ENCODE data around the gene KRTCAP2. TPM values are rescaled to one million over a fixed set of nuclear protein-coding genes. Genes with fewer than 3 reads are reported as not detected.
"Not testable (repeated sequence)": the region's sequence is repeated elsewhere in the genome, so short reads cannot be mapped to it uniquely, and the experiment has no call there.

Gene KRTCAP2
- total RNA-seq (100 to 1,000 TPM; 242 to 255 TPM), polyA plus RNA-seq (ENCODE audit: insufficient read depth, low read depth, low replicate concordance) (397 TPM)
- long read RNA-seq, donor 1, transcript KRTCAP2-206 (4 exons, 785 nt), result major isoform, 120 of 233 reads
- long read RNA-seq, donor 1, transcript KRTCAP2-201 (5 exons, 552 nt), result minor isoform, 105 of 233 reads
- long read RNA-seq, donor 1, partial matches to known transcripts, result 7 of 233 reads
- long read RNA-seq, donor 1, other reads (novel, unspliced or antisense), result 0 of 233 reads
- long read RNA-seq, donor 2, transcript KRTCAP2-206 (4 exons, 785 nt), result major isoform, 58 of 112 reads
- long read RNA-seq, donor 2, transcript KRTCAP2-201 (5 exons, 552 nt), result minor isoform, 54 of 112 reads
- long read RNA-seq, donor 2, partial matches to known transcripts, result 0 of 112 reads
- long read RNA-seq, donor 2, other reads (novel, unspliced or antisense), result 0 of 112 reads

DNA sequence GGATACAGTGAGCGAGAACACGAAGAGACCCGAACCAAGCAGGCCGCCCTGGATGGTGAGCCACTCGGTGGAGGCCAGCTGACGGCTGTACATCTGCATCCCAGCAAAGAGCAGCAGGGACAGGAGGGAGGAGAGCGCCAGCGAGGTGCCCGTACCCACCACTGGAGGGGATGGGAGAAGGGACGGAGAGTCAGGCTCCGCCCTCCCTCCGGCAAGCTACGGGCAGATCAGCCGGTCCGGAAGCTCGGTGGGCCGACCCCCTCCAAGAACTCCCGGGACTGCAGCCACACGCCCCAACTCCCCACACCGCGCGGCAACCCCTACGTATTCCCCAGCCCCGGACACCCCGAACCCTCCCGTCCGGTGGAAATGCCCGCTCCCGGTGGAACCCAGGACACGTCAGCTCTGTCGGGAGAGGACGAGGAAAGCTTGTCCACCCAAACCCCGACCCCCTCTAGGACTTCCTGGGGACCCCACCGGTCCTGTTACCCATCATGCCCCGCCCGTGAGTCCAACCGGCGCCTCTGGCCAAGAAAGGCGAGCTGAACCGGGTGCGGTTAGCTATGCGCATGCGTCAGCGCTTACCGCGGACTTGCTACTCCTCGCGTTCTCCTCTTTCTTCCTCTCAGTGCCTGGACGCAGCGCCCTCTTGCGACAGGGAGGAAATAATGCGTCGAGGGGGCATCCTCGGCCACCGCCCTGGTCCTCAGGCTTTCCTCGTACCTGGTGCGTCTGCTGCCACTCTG is at the start of gene KRTCAP2:
TSS of gene KRTCAP2 (minus strand) at position 573 of the 746 bp plus-strand sequence. CDS start at position 493, 80 bp downstream.
- intact Hi-C loops (cut with DNase I; ENCODE audit: low total_unique reads), result no loop called here

DNA sequence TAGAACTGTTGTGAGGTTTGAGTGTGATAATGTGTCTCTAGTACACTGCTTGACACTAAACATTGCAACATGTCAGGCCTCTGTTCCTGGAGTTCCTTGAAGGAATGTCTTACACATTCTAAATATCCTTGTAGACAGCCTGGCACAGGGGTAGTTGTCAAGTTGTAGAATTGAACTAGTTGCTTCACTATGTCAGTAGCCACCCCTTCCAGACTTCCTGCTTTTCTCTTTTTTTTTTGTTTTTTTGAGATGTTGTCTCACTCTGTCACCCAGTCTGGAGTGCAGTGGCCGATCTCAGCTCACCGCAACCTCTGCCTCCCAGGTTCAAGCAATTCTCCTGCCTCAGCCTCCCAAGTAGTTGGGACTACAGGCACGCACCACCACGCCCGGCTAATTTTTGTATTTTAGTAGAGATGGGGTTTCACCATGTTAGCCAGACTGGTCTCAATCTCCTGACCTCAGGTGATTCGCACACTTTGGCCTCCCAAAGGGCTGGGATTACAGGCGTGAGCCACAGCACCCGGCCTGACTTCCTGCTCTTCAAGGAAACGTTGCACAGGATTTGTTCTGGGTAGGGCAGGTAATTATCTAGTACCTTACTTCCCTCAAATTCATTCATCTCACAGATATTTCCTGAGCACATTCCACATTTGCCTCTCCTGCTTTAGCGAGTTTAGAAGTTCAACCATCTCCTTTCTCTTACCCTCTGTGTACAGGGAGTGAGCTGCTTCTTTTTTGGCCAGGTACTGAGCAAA is 47.3 kb upstream of the KRTCAP2 start:
- H3K27me3 ChIP-seq; H3K4me1 ChIP-seq; H3K27ac ChIP-seq; H3K4me3 ChIP-seq; H3K9me3 ChIP-seq; intact Hi-C loops (cut with DNase I; ENCODE audit: low total_unique reads); H3K36me3 ChIP-seq (ENCODE audit: low read depth, missing control alignments); DNase-seq: not testable (repeated sequence)
- 88 to 91% methylated on average over 10 of the region's 10 CpGs for WGBS, 2 donors

More for the DNA sequence above, at the start of gene KRTCAP2:
- peaks cover 18% of the 10 kb centered on the region for H3K4me1 ChIP-seq
- H3K27ac ChIP-seq, result peak within 1 kb of the TSS; percentile 94 to 97
- peak within 1 kb of the TSS; percentile 92 to 98 for H3K4me3 ChIP-seq
- DNase-seq, result peak; percentile 95
- no peaks in the 10 kb centered on the region for H3K9me3 ChIP-seq
- 0% methylated on average over 40 to 52 of the region's 57 CpGs for WGBS, 2 donors
- TF ChIP-seq POLR2A (IDR thresholded peaks at IDR 0.05), result no peak
- TF ChIP-seq, protein P1, sequence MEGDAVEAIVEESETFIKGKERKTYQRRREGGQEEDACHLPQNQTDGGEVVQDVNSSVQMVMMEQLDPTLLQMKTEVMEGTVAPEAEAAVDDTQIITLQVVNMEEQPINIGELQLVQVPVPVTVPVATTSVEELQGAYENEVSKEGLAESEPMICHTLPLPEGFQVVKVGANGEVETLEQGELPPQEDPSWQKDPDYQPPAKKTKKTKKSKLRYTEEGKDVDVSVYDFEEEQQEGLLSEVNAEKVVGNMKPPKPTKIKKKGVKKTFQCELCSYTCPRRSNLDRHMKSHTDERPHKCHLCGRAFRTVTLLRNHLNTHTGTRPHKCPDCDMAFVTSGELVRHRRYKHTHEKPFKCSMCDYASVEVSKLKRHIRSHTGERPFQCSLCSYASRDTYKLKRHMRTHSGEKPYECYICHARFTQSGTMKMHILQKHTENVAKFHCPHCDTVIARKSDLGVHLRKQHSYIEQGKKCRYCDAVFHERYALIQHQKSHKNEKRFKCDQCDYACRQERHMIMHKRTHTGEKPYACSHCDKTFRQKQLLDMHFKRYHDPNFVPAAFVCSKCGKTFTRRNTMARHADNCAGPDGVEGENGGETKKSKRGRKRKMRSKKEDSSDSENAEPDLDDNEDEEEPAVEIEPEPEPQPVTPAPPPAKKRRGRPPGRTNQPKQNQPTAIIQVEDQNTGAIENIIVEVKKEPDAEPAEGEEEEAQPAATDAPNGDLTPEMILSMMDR (IDR thresholded peaks at IDR 0.05), result peak; percentile 93 to 100 (median 99)
- H3K36me3 ChIP-seq (ENCODE audit: low read depth, missing control alignments), result no peaks in the 10 kb centered on the region
- H3K27me3 ChIP-seq, result no peaks in the 10 kb centered on the region

DNA sequence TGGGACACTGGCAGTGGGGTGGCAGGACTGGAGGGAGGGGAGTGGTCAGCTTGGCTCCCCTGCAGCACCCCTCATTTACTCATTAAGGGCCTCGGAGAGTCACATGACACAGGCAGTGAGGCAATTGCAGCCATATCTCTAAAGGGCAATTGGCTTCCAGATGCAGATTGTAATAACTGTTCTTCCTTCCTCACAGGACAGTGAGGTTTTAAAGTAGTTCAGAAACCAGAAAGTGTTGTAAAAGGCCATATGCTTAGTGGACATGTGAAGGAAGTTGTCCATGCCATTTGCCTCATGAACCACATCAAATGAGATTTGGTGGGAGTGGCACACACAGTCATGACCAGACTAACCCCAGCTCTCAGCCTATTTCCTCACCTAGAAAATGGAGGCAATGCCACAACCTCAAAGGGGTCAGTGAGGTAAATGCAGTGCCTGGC is 46.5 kb upstream of the KRTCAP2 start:
- H3K4me3 ChIP-seq, result no peak overlapping the region
- no peaks in the 10 kb centered on the region for H3K27me3 ChIP-seq
- H3K4me1 ChIP-seq, result no peaks in the 10 kb centered on the region
- H3K36me3 ChIP-seq (ENCODE audit: low read depth, missing control alignments), result no peaks in the 10 kb centered on the region
- H3K27ac ChIP-seq, result peak overlapping the region in 1 of 2 donors; percentile 12
- no peaks in the 10 kb centered on the region for H3K9me3 ChIP-seq
- WGBS, 2 donors, result 0 to 14% methylated on average over 1 of the region's 1 CpG
- intact Hi-C loops (cut with DNase I; ENCODE audit: low total_unique reads), result no loop called here
- TF ChIP-seq POLR2A (IDR thresholded peaks at IDR 0.05), result no peak
- TF ChIP-seq, protein P1 (IDR thresholded peaks at IDR 0.05), result no peak
- peak; percentile 61 for DNase-seq

DNA sequence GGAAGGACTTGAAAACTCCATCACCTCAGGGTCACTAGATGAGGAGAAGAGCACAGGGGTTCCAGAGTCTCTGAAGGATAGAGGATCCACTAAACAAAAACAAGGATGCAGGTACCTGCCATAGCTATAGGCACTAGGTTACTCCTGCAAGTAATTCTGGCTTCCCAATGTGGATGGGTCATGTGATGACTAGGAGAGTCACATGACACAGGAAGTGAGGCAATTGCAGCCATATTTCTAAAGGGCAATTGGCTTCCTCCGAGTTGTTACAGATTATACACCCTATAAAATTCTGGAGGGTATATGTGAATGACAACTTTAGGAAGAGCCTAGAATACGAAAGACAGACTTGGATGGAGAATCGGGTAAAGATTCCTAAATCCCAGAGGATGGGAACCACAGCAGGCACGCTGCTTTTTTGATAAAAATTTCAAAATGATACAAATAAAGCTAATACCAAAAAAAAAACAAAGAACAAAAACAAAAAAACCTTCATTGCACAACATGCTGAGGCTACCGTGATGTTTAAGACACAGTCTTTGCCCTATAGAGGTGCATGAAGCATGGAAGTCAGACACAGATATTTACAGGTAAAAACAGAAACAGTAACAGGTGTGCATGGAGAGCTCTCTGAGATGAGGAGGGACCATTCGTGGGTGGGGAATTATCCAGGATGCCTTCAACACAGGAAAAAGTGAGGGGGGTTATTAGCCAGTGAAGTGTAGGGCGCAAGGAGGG is 45.9 kb upstream of the KRTCAP2 start:
- 35 to 49% methylated on average over 7 of the region's 7 CpGs for WGBS, 2 donors
- TF ChIP-seq, protein P1 (IDR thresholded peaks at IDR 0.05), result no peak
- no peak for TF ChIP-seq POLR2A (IDR thresholded peaks at IDR 0.05)
- no peaks in the 10 kb centered on the region for H3K27me3 ChIP-seq
- no peak overlapping the region for H3K4me3 ChIP-seq
- intact Hi-C loops (cut with DNase I; ENCODE audit: low total_unique reads), result no loop called here
- H3K27ac ChIP-seq, result no peak overlapping the region
- no peaks in the 10 kb centered on the region for H3K36me3 ChIP-seq (ENCODE audit: low read depth, missing control alignments)
- no peaks in the 10 kb centered on the region for H3K4me1 ChIP-seq
- no peaks in the 10 kb centered on the region for H3K9me3 ChIP-seq
- peak; percentile 80 for DNase-seq

DNA sequence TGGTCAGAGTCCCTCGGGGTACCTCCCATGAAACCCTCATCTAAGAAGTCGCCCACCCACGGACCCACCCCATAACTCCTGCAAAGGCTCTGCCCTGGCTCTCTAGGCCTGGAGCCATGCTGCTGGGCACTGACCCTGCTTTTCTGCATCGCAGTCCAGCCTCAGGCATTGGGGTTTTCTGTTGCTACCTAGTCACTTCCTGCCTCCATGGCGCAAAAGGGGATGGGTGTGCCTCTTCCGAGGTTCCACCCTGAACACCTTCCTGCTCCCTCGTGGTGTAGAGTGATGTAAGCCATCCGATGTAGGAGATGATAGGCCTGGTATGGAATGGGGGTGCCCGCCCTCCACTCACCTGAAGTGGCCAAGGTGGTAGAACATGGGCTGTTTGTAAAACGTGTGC is 41.6 kb upstream of the KRTCAP2 start:
- H3K27ac ChIP-seq; intact Hi-C loops (cut with DNase I; ENCODE audit: low total_unique reads); H3K9me3 ChIP-seq; H3K36me3 ChIP-seq (ENCODE audit: low read depth, missing control alignments); H3K27me3 ChIP-seq; H3K4me1 ChIP-seq; DNase-seq; H3K4me3 ChIP-seq: not testable (repeated sequence)
- WGBS, 2 donors, result 43 to 87% methylated on average over 1 to 8 of the region's 10 CpGs

DNA sequence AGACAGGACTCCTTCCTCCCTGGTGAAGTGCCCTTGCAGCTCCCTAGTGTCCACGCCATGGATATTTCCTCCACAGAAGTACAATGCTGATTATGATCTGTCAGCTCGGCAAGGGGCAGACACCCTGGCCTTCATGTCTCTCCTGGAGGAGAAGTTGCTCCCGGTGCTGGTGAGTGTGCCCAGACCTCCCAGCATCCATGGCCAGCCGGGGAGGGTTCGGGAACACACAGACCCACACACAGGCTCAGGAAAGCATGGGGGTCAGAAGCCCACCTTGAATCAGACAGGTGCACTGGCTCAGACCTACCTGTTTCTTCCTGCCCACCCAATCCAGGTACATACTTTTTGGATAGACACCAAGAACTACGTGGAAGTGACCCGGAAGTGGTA is 38.9 kb upstream of the KRTCAP2 start:
- H3K4me1 ChIP-seq, result peaks cover 17% of the 10 kb centered on the region
- WGBS, 2 donors, result 62% methylated on average over 7 of the region's 7 CpGs; no CpG with 5 or more reads in 1 of the 2 donors
- H3K27ac ChIP-seq; H3K4me3 ChIP-seq; H3K27me3 ChIP-seq; intact Hi-C loops (cut with DNase I; ENCODE audit: low total_unique reads); DNase-seq; H3K36me3 ChIP-seq (ENCODE audit: low read depth, missing control alignments); H3K9me3 ChIP-seq: not testable (repeated sequence)

DNA sequence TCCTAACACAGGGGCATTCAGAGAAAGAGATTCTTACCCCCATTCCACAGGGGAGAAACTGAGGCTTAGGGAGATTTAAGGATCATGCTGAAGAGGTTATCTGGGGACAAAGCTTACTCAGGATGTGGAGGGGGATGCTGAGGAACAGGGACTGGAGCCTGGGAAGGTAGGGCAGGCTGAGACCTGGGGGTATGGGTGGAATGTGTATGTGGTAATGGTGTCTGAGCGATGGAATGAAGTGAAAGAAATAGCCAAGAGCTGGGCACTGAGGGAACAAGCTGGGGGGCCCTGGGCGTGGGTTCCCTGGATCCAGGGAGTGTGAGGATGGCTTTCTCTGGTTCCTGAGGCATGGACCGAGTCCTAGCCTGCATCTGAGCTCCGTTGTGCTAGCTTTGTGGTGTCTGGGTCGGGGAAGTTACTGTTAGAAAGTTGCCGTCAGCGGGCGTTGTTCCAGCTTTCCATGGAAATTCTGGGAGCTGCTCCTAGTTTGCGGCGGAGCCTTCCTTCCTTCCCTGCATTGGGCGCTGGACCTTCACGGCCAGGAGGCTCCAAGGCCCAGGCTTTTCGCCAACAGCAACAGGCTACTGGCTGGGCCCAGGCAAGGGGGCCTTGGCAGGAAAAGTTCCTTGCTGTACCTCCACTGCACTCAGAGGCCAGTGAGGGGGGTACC is 38.4 kb upstream of the KRTCAP2 start:
- peaks cover 22% of the 10 kb centered on the region for H3K4me1 ChIP-seq
- H3K27ac ChIP-seq; H3K27me3 ChIP-seq; intact Hi-C loops (cut with DNase I; ENCODE audit: low total_unique reads); H3K36me3 ChIP-seq (ENCODE audit: low read depth, missing control alignments); H3K4me3 ChIP-seq; H3K9me3 ChIP-seq: not testable (repeated sequence)
- peak; percentile 47 for DNase-seq
- 61 to 66% methylated on average over 8 to 13 of the region's 13 CpGs for WGBS, 2 donors
